Activated T-helper 17 cell treated with anti-CD3 and anti-CD28 coated beads, Interleukin-2, amount 50 U/mL, for 72 hours (primary cell): ENCODE results near the gene GREM2. TPM values are rescaled to one million over a fixed set of nuclear protein-coding genes. Genes with fewer than 3 reads are reported as not detected.
A peak's percentile ranks its signal among the peaks of the same experiment; 100 is the strongest.

Experiments used
- ATAC-seq: fragments of 150-1000 bp; cut with Tn5 transposase; replicated peaks from 2 replicates; pipeline ENCODE4 v1.10.0; 2021; ENCODE audit warnings: mild to moderate bottlenecking, moderate library complexity
- H3K27ac Mint-ChIP-seq: one replicate; pipeline ENCODE4 v1.8.0; 2022; ENCODE audit warnings: mixed read lengths
- H3K27me3 Mint-ChIP-seq: one replicate; pipeline ENCODE4 v1.8.0; 2022; ENCODE audit warnings: mixed read lengths
- H3K36me3 Mint-ChIP-seq: one replicate; pipeline ENCODE4 v1.8.0; 2022; ENCODE audit warnings: low read depth, mild to moderate bottlenecking, mixed read lengths
- H3K4me1 Mint-ChIP-seq: one replicate; pipeline ENCODE4 v1.8.0; 2022; ENCODE audit warnings: mixed read lengths
- H3K4me3 Mint-ChIP-seq: one replicate; pipeline ENCODE4 v1.8.0; 2022; ENCODE audit warnings: mild to moderate bottlenecking, mixed read lengths
- H3K9me3 Mint-ChIP-seq: one replicate; pipeline ENCODE4 v1.8.0; 2022; ENCODE audit warnings: mixed read lengths
- total RNA-seq, 2 donors: library from RNA; stranded (reverse); gene quantifications; one replicate each; pipeline ENCODE4 v1.2.3, GENCODE V29; 2022

Gene GREM2
- total RNA-seq, 2 donors from 2014 or later = 3.4 to 7.5 TPM

- no peaks in the 10 kb centered on the region for H3K4me1 Mint-ChIP-seq
- no peaks in the 10 kb centered on the region for H3K9me3 Mint-ChIP-seq
- no peak overlapping the region for H3K27ac Mint-ChIP-seq
- H3K36me3 Mint-ChIP-seq = no peaks in the 10 kb centered on the region
- no peaks in the 10 kb centered on the region for H3K27me3 Mint-ChIP-seq
- H3K4me3 Mint-ChIP-seq = no peak overlapping the region
- no peak for ATAC-seq
Measured at GRCh38 chr1:240487493-240487892, 124.5 kb downstream of the GREM2 start.

DNA sequence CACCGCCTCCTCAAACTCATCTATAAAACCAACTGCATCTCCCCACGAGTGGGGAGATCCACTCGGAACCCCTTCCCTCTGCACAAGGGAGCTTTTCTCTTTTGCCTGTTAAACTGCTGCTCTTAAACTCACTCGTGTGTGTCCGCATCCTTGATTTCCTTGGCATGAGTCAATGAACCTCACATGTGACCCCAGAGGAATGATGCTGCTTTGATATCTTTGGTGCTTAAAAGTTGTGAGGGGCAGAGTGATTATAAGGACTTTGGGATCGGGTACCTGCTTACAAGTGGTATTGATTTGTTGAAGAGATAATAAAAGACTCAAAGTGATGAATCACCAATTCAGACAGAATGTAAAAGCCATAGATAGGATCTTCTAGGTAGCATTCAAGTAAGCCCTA is 125.3 kb downstream of the GREM2 start:
- no peak for ATAC-seq
- H3K4me3 Mint-ChIP-seq = no peak overlapping the region
- H3K27me3 Mint-ChIP-seq = no peaks in the 10 kb centered on the region
- H3K9me3 Mint-ChIP-seq = no peaks in the 10 kb centered on the region
- H3K27ac Mint-ChIP-seq = no peak overlapping the region
- H3K4me1 Mint-ChIP-seq = no peaks in the 10 kb centered on the region
- no peaks in the 10 kb centered on the region for H3K36me3 Mint-ChIP-seq

DNA sequence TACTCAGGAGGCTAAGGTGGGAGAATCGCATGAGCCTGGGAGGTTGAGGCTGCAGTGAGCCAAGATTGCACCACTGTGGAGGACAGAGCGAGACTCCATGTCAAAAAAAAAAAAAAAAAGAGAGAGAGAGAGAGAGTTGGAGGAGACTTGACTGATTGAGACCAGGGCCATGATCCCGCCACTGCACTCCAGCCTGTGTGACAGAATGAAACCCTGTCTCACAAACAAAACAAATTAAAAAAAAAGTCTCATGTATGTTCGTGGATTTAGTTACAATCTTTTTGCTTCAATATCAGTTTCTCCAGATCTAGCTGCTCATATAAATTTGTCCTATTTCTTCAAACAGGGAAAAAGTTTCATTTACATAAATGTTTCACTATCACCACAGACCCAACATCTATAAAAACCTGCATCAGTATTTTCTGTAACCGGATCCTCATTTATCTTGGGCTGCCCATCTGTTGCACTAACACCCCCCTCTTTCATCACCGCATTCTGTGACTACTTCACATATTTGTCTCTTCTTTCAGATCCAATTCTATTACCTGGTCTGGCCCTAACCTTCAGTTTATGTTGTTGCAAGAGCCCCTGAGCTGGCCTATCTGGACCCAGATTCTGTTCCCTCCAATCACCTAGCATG is 127.0 kb downstream of the GREM2 start:
- ATAC-seq = no peak

DNA sequence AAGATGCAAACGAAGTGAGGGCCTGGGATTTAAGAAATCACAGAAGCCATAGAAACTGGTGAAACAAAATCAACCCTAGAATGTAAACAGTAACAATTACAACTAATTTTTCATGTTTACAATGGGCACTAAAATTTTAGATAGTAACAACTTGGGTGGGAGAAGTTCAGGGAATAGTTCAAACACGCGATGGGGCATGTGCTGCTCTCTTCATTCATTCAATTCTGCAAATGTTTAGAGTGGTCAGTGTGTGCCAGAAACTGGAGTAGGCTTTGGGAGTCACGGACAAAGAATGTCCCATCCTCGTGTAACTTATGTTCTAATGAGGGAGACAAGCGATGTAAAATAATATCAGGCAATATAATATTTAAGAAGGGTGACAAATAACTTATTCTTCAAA is 133.4 kb downstream of the GREM2 start:
- H3K9me3 Mint-ChIP-seq = no peaks in the 10 kb centered on the region
- no peaks in the 10 kb centered on the region for H3K4me1 Mint-ChIP-seq
- no peaks in the 10 kb centered on the region for H3K36me3 Mint-ChIP-seq
- H3K27ac Mint-ChIP-seq = no peak overlapping the region
- no peak for ATAC-seq
- no peak overlapping the region for H3K4me3 Mint-ChIP-seq
- H3K27me3 Mint-ChIP-seq = peaks cover 6% of the 10 kb centered on the region

More for the DNA sequence above, 127.0 kb downstream of the GREM2 start:
- no peaks in the 10 kb centered on the region for H3K36me3 Mint-ChIP-seq
- no peak overlapping the region for H3K4me3 Mint-ChIP-seq
- H3K27ac Mint-ChIP-seq = no peak overlapping the region
- no peaks in the 10 kb centered on the region for H3K9me3 Mint-ChIP-seq
- H3K4me1 Mint-ChIP-seq = no peaks in the 10 kb centered on the region
- H3K27me3 Mint-ChIP-seq = no peaks in the 10 kb centered on the region

DNA sequence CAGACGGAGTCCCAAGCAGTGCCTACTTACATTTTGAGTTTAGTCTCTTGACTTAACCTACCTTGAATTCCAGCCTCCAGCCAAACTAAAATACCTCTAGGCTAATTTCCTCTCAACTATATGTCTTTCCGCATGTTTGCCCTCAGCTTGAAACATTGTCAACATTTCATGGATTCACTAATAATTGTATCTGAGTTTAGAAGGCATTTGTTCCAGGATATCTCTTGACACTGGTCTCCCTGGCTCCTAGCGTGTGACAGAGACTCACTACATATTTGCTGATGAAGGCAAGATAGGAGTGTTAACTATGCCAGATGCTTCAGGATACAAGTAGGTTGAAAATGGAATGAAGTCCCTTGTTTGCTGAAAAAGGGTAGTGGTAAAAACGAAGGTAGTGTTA is 136.1 kb downstream of the GREM2 start:
- Mint-ChIP-seq H3K27me3 (peaks cover 6% of the 10 kb centered on the region), H3K4me3 (no peak overlapping the region), H3K36me3 (no peaks in the 10 kb centered on the region), H3K4me1 (no peaks in the 10 kb centered on the region), H3K27ac (no peak overlapping the region), H3K9me3 (no peaks in the 10 kb centered on the region)
- ATAC-seq = no peak

- no peaks in the 10 kb centered on the region for H3K36me3 Mint-ChIP-seq
- H3K4me3 Mint-ChIP-seq = no peak overlapping the region
- peaks cover 6% of the 10 kb centered on the region for H3K27me3 Mint-ChIP-seq
- H3K4me1 Mint-ChIP-seq = no peaks in the 10 kb centered on the region
- ATAC-seq = no peak
- H3K27ac Mint-ChIP-seq = no peak overlapping the region
- H3K9me3 Mint-ChIP-seq = no peaks in the 10 kb centered on the region
Measured at GRCh38 chr1:240474133-240474614, 137.8 kb downstream of the GREM2 start.

- Mint-ChIP-seq H3K27me3 (no peaks in the 10 kb centered on the region), H3K9me3 (no peaks in the 10 kb centered on the region), H3K27ac (no peak overlapping the region), H3K36me3 (no peaks in the 10 kb centered on the region), H3K4me3 (no peak overlapping the region), H3K4me1 (peaks cover 6% of the 10 kb centered on the region)
- no peak for ATAC-seq
Measured at GRCh38 chr1:240468656-240469055, 143.3 kb downstream of the GREM2 start.

- H3K36me3 Mint-ChIP-seq = no peaks in the 10 kb centered on the region
- no peaks in the 10 kb centered on the region for H3K9me3 Mint-ChIP-seq
- peaks cover 6% of the 10 kb centered on the region for H3K4me1 Mint-ChIP-seq
- no peak for ATAC-seq
- no peak overlapping the region for H3K4me3 Mint-ChIP-seq
- no peak overlapping the region for H3K27ac Mint-ChIP-seq
- no peaks in the 10 kb centered on the region for H3K27me3 Mint-ChIP-seq
Measured at GRCh38 chr1:240467895-240468294, 144.1 kb downstream of the GREM2 start.

DNA sequence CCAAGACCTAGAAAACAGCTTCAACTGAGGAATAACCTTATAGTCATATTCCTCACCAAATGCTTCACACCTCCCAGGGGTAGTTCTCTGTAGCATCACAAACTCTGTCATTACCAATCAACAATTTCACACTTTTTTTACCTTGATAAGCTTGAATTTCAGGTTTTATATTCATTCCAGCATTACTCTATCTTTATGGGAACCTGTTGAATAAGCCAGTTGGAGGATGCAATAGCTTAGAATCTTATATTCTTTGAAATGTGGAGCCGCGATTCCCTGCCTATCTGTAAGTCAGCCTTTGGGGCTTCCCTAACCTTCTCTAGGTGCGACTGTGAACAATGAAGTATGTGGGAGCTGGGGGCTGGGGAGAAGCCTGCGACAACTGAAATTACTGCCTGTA is 145.4 kb downstream of the GREM2 start:
- Mint-ChIP-seq H3K9me3 (no peaks in the 10 kb centered on the region), H3K27me3 (no peaks in the 10 kb centered on the region), H3K4me1 (peaks cover 6% of the 10 kb centered on the region), H3K4me3 (no peak overlapping the region), H3K27ac (no peak overlapping the region), H3K36me3 (no peaks in the 10 kb centered on the region)
- ATAC-seq = no peak

- Mint-ChIP-seq H3K9me3 (no peaks in the 10 kb centered on the region), H3K36me3 (no peaks in the 10 kb centered on the region), H3K27ac (no peak overlapping the region), H3K4me3 (peak overlapping the region; percentile 26), H3K27me3 (no peaks in the 10 kb centered on the region), H3K4me1 (peaks cover 6% of the 10 kb centered on the region)
- no peak for ATAC-seq
Measured at GRCh38 chr1:240465531-240465940, 146.4 kb downstream of the GREM2 start.

GRCh38 chr1:240464099-240464498 is 147.9 kb downstream of the GREM2 start:
- no peak overlapping the region for H3K27ac Mint-ChIP-seq
- peak; percentile 79 for ATAC-seq
- H3K4me1 Mint-ChIP-seq = peaks cover 6% of the 10 kb centered on the region
- H3K27me3 Mint-ChIP-seq = no peaks in the 10 kb centered on the region
- H3K36me3 Mint-ChIP-seq = no peaks in the 10 kb centered on the region
- no peaks in the 10 kb centered on the region for H3K9me3 Mint-ChIP-seq
- H3K4me3 Mint-ChIP-seq = no peak overlapping the region

- H3K4me1 Mint-ChIP-seq = peaks cover 6% of the 10 kb centered on the region
- no peaks in the 10 kb centered on the region for H3K27me3 Mint-ChIP-seq
- H3K4me3 Mint-ChIP-seq = no peak overlapping the region
- no peaks in the 10 kb centered on the region for H3K36me3 Mint-ChIP-seq
- no peak for ATAC-seq
- H3K9me3 Mint-ChIP-seq = no peaks in the 10 kb centered on the region
- no peak overlapping the region for H3K27ac Mint-ChIP-seq
Measured at GRCh38 chr1:240462766-240463395, 149.1 kb downstream of the GREM2 start.

DNA sequence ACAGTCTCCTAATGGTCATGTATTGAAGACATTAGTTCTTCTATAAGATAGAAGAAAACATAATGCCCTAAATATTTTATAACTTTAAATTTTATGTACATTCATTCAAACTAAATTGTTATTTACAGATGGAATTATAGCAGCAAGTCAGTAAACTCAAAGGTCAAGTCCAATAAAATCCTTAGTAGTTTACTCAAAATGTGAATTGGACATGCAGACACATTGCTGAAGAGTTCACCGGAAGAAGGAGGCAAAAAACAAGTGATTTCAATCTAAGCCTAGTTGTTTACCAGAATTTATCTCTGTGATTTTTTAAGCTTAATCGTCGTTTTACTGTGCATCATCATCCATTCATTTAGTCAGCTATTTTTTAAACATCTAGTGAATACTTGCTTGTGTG is 149.7 kb downstream of the GREM2 start:
- no peaks in the 10 kb centered on the region for H3K27me3 Mint-ChIP-seq
- H3K4me3 Mint-ChIP-seq = no peak overlapping the region
- H3K4me1 Mint-ChIP-seq = peaks cover 6% of the 10 kb centered on the region
- H3K27ac Mint-ChIP-seq = no peak overlapping the region
- ATAC-seq = no peak
- no peaks in the 10 kb centered on the region for H3K36me3 Mint-ChIP-seq
- no peaks in the 10 kb centered on the region for H3K9me3 Mint-ChIP-seq

- ATAC-seq = no peak
- no peaks in the 10 kb centered on the region for H3K27me3 Mint-ChIP-seq
- no peak overlapping the region for H3K27ac Mint-ChIP-seq
- no peaks in the 10 kb centered on the region for H3K4me1 Mint-ChIP-seq
- no peak overlapping the region for H3K4me3 Mint-ChIP-seq
- H3K36me3 Mint-ChIP-seq = no peaks in the 10 kb centered on the region
- no peaks in the 10 kb centered on the region for H3K9me3 Mint-ChIP-seq
Measured at GRCh38 chr1:240457203-240457602, 154.8 kb downstream of the GREM2 start.

GRCh38 chr1:240455228-240455821 is 156.6 kb downstream of the GREM2 start:
- no peak overlapping the region for H3K4me3 Mint-ChIP-seq
- ATAC-seq = peak; percentile 77
- no peaks in the 10 kb centered on the region for H3K27me3 Mint-ChIP-seq
- H3K36me3 Mint-ChIP-seq = no peaks in the 10 kb centered on the region
- H3K9me3 Mint-ChIP-seq = no peaks in the 10 kb centered on the region
- no peaks in the 10 kb centered on the region for H3K4me1 Mint-ChIP-seq
- H3K27ac Mint-ChIP-seq = no peak overlapping the region
